Suppressor macrophage treated with lipopolysaccharide for 4 hours (primary cell): ENCODE data around the gene NSUN7.
A peak's percentile ranks its signal among the peaks of the same experiment; 100 is the strongest.

Source experiments
- DNase-seq: peaks from one replicate; pipeline ENCODE4 v3.0.0-alpha.2; 2020

Gene NSUN7

DNA sequence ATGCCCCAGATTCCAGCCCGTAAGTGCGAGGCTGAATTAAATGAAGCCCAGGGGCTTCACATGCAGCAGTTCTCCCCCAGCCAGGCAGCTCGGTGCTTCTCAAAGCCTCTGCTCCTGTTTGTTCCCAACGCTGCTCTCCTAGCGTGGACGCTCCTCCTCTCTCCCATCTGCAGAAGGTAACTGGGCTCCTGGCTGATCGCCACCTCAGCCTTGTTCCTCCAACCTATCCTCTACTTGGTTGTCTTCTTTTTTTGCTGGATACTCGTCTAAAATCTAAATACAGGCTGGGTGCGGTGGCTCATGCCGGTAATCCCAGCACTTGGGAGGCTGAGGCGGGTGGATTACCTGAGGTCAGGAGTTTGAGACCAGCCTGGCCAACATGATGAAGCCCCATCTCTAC, 70.3 kb downstream of the NSUN7 start:
- no peak for DNase-seq

DNA sequence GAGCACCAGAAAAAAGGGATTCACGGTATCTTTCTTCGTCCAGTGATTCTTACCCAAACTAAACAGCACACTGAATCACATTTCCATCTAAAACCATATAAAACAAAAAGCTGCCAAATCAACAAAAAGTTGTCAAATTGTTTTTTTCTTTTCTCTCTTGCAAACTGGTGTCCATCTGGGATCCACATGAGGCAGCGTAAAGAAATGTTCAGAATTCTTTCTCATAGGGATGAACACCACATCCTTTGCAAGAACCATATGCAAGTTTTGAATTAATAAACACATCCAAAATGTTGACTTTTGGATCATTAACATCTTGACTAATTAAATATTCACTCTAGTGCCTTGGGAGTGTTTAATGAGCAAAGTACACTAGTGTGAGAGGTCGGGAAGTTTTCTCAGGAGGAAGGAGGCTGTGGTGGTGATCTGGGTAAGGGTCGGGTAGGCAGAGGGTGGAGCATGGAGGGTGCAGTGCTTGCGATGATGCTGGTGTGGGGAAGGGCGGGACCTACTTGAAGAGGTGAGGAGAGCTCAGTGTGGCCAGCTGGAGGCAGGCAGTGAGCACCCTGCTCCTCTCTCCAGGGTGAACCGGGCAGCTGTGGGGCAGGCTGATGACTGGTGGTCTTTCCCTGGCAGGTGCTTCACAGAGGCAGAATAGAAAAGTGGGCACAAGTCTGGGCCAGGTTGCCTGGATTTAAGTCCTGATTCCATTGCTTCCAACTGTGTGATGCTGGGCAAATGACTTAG, 72.8 kb downstream of the NSUN7 start:
- DNase-seq, result no peak

DNA sequence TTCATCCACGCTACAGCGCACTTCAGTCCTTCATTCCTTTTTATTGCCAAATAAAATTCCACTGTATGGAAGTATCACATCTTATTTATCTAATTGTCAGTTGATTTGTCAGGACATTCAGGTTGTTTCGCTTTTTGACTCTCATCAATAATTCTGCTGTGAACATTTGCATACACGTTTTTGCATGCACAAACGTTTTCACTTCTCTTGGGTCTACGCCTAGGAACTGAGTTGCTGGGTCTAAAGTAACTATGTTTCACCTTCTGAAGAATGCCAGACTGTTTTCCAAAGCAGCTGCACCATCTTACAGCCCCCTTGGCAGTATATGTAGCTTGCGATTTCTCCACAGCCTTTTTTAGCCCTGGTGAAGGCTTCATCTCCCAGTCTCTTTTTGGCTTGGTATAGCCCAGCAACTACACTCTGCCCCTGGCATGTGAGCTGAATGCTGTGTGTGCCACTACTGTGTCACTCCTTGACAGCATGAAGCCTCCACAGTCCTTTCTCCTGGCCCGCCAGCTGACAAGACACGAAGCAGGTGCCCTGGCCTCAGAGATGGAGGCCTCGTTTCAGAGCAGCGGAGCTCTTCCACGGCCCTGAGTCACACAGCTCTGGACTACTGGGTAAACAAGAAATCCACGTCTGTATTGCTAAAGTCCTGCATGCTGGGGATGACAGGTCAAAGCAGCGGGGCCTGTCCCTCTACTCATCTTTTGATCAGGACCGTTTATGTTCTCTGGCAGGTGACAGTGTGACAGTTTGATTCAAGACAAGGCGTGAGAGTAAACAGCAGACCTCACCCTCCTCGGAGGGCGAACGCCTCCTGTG, 75.5 kb downstream of the NSUN7 start:
- no peak for DNase-seq

DNA sequence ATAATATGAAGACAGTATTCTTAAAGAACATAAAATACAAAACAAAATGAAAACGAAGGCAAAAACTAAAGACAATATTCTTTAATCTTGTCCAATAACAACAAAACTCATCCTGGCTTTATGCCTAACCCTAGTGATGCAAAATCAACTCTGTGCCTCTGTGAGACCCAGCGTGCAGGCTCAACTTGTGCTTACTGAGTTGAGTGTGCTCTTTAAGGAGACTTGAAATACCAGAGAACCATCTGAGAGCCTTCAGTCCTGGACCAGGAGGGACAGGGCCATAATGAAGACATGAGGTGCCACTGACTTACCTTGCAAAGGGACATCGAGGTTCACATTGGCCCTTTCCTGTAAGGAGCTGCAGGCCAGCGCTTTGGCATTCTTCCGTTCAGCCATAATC, 77.1 kb downstream of the NSUN7 start:
- no peak for DNase-seq

DNA sequence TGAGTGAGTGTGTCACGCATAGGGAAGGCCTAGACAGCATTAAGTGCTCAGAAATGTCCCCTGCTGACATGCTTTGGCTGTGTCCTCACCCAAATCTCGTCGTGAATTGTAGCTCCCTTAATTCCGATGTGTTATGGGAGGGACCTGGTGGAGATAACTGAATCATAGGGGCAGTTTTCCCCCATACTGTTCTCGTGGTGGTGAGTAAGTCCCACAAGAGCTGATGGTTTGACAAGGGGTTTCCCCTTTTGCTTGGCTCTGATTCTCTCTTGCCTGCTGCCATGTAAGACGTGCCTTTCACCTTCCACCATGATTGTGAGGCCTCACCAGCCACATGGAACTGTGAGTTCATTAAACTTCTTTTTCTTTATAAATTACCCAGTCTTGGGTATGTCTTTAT, 78.0 kb downstream of the NSUN7 start:
- DNase-seq, result peak; percentile 52

DNA sequence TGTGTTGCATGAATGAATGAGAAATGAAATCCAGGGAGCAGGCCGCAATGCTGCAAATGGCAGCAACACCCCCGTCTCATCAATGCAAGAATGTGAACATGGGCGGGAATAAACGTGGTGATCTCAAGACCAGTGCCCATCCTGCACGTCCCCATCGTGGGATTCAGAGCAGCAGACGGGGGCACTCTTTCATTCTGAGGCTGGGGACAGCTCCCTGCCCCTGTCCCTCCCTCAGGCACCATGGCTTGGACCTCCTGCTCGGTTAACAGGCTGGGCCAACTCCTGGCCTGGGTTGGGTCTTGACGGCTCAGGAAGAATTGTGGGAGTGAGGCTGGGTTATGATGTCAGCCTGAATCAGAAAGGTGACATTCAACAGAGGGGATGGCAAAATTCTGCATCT, 78.9 kb downstream of the NSUN7 start:
- no peak for DNase-seq

DNA sequence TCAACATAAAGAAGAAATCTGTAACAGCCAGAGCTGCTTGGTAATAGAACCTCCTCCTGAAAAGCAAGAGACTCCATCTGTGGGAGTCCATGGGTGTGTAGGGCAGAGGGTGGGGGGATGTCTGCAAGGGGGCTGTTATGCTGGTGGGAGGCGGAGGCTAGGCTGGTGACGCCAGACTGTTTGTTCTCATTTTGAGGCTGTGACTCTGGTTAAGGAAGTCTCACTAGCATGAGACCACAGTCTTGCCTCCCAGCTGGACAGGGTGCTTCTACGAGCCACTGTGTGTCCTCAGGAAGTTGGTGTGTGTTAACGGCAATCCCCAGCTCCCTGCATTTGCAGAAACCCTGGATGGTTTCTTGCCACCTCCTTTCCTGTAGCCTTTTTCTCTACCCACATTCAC, 79.8 kb downstream of the NSUN7 start:
- DNase-seq, result peak; percentile 69

DNA sequence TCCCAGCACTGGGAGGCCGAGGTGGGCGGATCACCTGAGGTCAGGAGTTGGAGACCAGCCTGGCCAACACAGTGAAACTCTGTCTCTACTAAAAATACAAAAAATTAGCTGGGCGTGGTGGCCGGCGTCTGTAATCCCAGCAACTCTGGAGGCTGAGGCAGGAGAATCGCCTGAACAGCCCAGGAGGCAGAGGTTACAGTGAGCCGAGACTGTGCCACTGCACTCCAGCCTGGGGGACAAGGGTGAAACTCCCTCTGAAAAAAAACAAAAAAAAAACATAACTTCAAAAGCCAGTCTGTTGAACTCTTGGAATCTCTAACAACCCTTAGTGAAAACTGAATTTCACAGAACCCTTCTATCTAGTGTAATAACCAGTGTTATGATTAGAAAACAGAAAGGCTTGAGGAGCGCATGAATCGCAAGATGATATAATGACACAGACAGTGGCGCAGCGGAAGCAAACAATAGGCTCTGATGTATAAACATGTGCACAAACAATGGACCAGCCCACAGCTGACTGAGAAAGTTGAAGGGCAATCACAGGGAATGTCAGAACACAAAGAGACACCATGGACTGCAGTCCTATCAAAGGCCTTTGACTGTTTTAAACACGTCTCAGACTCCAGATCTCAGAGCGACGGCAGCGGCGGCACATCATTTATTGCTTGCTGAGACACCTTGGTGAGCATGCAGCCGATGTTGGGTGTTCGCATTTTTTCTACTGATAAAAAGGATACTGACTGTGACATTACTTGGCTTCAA, 81.6 kb downstream of the NSUN7 start:
- no peak for DNase-seq

DNA sequence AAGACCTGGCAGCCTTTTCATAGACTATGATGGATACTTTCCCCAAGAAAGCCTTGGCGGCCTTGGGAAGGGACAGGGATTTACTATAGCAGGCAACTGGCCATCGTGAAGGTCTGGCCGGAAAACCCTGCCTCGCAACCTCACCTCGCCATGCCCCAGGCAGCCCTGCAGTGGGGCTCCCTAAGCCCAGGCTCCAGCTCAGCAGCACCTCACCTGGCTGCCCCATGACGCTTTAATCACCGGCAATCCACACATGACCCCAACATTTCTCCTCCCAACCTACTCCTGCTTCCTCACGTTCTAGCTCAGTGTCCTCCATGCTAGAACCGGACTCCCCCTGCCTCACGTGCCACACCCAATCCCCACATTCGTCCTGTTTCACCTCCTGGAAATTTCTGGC, 82.4 kb downstream of the NSUN7 start:
- DNase-seq, result no peak

DNA sequence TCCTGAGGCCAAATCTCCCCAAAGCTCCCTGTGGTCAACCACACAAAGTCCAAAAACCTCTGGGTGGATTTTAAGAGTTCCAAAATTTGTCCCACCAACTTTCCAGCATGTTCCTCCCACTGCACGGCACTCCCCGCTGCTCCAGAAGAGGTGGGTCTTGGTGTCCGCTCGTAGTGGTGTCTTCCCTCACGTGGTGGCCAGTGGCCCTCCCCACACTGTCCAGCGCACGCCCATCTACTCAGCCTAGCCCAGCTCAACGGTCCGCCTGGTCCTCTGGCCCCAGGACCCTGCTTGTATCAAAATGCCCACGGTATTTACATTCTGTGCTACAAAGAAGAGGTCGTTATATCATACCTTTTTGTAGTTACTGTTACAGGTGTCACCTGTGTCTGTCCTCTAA, 83.5 kb downstream of the NSUN7 start:
- DNase-seq, result no peak

DNA sequence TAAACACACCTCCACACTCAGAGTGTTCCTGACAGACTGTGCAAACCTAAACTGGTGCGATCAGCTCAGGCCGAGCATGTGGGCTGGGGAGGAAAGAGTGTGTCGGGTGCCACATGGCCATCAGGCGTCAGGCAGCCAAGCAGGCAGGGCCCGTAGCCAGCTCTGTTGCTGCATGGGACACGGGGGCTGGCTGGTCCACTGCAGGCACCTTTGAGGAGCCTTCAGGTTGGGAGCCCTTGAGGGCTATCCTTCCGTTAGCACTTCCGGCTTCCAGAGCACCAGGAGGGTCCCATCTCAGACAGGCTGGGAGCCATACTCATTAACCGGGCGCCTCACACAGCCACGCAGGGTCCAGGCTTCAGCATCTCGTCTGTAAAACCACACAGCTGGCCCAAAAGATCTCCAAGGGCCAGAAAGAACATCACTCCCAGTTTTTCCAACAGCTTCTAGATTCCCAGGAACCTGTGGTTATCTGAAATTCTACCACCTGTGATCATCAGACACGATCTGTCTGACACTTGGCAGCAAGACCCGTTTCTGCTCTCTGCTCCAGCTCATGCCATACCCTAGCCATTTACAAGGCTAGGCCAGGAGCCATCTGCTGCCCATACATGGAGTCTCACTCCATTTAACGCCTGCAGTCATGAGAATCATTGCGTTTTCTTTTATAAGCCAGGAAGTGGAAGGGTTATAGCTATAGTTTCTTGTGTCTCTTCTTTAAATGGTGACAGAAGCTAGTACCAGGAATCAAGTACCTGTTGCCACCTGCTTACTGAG, 87.5 kb downstream of the NSUN7 start:
- no peak for DNase-seq

DNA sequence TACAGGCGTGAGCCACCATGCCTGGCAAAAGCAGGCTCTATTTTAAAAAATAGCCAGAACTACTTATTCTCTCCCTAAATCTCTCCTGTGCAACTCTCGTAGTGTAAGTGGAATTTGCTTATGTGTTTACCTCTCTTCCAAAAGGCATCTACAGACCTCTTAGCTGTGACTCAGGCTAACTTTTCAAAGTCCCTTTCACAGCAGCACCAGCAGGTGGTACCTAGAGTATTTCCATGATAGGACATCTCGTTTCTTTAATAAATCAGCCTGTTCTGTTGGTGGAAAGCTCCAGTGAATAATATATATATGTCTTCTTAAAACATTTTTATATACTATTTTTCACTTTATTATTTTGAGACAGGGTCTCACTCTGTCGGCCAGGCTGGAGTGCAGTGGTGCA, 89.0 kb downstream of the NSUN7 start:
- DNase-seq, result no peak

DNA sequence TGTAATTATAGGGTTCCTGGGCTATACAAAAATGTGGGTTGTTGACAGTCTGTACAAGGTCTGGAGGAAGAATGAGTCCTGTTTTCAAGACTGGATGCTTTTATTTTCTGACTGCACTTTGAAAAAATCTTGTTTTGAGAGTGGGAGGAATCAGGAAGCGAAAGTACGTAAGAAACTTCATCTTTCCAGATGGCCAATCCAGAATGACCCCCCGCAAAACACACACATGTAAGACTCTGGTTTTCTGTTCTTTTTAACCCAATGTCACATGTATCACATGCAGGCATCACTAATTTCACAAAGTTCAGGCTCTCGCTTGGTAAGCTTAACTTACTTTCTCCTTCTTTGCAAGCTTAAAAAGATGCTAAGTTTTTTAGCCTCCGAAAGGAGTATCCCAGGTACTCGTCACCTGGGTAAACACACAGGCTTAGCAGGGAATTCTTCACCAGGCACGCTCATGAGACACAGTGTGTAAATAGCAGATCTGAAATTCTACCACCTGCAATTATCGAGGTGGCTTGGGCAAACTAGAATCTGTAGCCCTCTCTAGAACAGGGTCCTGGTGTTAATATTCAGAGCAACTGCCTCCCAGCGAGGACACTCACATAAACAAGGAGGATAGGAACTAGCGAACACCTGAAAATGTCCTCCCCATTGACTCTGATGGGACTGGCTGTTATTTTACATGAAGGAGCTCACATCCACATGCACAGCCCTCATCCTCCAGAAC, 90.7 kb downstream of the NSUN7 start:
- peak; percentile 64 for DNase-seq

DNA sequence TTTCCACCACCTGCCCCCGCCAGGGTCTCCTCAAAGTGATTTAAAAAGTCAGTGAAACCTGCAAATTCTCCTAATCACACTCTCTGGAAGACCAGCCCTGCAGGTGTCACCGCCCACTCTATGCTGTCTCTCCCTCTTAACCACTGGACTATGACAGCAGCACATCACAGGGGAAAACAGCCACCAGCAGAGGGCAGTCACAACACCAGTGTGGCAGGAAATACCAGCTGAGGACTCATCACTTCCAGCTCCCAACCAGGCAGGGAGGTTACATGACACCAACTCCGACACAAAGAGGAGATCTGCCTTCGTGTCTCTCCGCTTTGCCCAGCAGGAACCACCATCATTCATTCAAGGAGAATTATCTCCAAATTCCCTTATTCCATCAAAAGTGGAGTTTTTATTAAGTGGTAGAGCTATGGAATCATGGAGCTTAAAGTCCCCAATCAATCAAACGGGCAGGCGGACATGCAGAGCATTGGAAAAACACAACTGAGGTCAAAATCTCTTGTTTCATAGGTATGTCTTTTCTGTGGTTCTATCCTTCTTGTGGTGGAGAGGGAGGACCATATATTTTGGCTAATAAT, 91.3 kb downstream of the NSUN7 start:
- peak; percentile 87 for DNase-seq

DNA sequence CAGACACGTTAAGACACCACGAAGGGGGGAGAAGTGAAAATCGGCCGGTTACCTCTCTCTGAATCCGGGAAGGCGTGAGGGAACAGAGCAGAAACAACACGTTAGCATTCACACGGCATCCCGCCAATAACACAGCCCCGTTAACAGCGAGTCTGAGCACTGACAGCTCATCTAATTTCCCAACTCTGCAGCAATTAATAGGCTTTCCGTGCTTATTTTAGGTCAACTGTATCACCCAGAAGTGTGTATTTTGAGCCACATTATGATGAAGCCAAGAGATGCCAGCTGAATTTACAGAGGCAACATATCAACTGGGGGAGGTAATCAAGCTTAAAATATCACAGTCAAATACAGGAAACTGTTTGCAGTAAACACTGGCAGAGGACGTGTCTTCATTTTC, 92.6 kb downstream of the NSUN7 start:
- no peak for DNase-seq

DNA sequence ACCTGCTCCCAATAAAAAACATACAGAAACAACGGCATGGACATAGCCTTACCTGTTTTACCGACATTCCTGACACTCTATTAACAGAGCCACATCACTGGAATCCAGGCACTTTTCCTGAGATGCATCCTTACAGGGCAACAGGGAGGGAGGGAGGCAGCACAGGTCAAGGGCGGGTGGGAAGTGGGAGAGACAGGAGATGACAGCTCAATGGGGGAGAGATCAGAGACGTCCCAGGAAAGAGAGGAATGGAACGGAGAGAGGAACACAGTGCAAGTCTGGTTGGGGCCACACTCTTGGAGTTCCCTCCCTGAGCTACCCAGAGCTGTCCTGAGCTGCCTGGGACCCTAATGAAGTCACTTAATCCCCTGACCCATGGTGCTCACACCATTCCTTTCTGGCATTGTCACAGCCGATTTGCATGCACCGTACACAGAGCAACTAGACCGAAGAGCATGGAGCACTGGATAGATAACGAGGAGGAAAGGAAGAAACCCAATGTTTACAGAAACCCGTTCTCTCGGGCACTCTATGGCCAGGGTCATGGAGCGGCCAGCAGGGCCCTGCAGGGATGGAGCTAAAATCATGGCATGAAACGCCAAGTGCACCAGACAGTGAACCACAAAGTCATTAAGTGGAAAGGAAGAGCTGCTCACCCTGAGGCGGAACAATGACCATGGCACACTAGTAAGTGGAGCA, 93.1 kb downstream of the NSUN7 start:
- no peak for DNase-seq

DNA sequence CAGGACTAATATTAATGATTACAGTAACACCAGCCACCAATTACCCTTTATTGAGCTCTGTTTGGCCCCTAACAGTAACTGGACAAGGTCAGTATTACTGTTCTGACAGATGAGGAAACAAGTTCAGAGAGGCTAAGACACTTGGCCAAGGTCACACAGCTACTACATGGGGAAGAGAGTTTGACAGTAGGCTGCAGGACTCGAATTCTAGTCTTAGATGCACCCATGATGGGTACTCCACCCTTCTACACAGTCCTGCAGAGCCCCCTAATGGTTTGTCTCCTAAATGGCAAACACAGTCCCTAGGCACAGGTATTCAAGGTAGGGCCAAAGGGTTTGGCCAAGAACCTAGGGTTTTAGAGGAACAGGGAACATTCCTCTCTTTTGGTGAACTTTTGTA, 93.9 kb downstream of the NSUN7 start:
- DNase-seq, result peak; percentile 44

DNA sequence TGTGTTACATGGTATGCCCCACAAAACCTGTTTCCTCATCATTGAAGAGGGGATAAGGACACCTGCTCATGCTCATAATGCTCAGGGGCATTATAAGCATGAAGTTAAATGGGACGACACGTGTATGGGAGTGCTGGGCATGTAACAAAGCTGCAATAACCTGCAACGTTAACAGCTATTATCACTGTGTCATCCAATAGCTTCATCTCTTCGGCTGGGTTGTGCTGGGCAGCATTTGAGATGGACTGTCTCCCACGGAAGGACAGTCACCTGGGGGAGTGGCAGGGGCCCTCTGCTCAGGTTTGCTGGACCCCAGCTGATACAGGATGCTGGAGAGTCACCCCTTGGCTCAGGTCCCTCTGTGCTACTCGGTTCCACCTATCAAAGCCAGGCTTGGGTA, 94.5 kb downstream of the NSUN7 start:
- DNase-seq, result no peak

DNA sequence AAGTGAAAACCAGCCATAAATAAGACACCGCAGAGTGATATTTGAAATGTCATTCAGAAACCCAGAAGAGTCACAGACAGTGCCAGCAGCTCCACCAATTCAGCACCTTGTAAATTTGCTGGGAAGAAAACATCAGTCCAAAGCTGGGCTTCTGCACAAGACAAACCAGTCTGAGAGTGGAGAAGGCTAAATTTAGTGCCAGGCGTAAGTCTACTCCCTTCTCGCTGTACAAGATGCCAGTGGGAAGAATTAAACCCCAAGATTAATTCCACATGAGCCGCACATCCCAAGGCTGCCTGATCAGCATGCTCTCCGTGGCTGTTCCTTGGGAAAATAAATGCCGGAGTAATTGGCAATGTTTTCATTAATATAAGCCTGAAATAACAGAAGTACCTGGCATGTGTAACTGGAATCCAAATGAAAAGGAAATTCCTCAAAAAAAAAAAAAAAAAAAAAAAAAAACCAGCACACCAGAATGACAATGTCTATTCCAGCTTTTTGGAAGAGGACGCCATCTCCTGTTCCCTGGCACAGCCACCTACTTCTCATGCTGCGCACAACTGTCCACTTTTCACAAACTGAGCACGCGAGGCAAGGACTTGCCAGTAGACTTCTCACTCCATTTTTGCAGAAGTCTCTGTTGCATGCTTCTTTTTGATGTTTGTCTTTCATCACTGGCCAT, 95.5 kb downstream of the NSUN7 start:
- no peak for DNase-seq

DNA sequence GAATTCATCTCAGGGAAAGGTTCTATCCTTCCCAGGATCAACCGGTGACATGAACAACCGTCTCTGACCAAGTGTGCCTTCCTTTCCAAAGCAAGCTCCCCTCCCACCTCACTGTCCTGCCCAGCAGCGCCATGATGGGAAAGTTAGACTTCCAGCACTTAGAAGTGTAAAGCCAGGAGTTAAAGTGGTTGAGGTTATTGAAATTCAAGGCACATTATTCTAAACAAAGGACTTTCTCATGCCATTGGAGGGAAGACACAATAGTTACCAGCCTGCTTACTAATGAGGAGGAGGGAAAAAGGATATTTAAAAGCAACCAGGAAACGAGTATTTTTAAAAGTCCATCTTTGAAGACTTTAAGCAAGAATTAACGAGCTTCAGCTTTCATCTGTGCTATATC, 96.8 kb downstream of the NSUN7 start:
- DNase-seq, result no peak

DNA sequence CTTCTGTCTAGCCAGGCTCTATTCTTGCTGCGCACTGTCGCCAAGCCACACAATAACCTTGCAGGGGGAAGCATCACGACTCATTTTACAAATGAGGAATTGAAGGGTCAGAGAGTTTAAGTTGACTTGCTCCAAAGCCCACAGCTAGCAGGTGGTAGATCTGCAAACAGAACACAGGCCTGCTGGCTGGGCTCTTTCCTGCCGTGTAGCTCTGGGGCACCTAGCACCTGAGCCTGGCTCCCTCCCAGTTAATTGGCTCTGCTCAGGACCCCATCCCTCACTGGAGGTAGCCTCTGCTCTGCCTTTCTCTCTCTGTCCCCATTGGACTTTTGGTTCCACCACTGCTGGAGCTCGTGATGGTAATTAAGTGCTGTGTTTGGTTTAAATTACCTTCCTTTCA, 98.5 kb downstream of the NSUN7 start:
- DNase-seq, result no peak
